T-helper 17 cell (primary cell): ENCODE results near the gene PKN2. TPM values are rescaled to one million over a fixed set of nuclear protein-coding genes. Genes with fewer than 3 reads are reported as not detected.
A peak's percentile ranks its signal among the peaks of the same experiment; 100 is the strongest.

ENCODE experiments used
- ATAC-seq: fragments of 150-1000 bp; cut with Tn5 transposase; 2 replicates; pipeline ENCODE4 v1.10.0; 2021; ENCODE audit warnings: mild to moderate bottlenecking, moderate library complexity
- DNase-seq, 3 donors: peaks; one replicate each; pipeline versions ENCODE4 v3.0.0 to v3.0.0-alpha.2; 2020 to 2021
- H3K9me3 ChIP-seq: one replicate; pipeline ENCODE4 v1.7.0; 2013; ENCODE audit warnings: low read length, mild to moderate bottlenecking; ENCODE audit not compliant: control insufficient read depth, poor library complexity, severe bottlenecking
- H3K27ac Mint-ChIP-seq: one replicate; pipeline ENCODE4 v1.8.0; 2022; ENCODE audit warnings: mild to moderate bottlenecking, moderate library complexity, mixed read lengths
- H3K27me3 Mint-ChIP-seq: one replicate; pipeline ENCODE4 v1.8.0; 2022; ENCODE audit warnings: mixed read lengths
- H3K36me3 Mint-ChIP-seq: one replicate; pipeline ENCODE4 v1.8.0; 2022; ENCODE audit warnings: low read depth, mixed read lengths
- H3K4me1 Mint-ChIP-seq: one replicate; pipeline ENCODE4 v1.8.0; 2022; ENCODE audit warnings: mild to moderate bottlenecking, mixed read lengths
- H3K4me3 Mint-ChIP-seq: one replicate; pipeline ENCODE4 v1.8.0; 2022; ENCODE audit warnings: mild to moderate bottlenecking, moderate library complexity, mixed read lengths
- total RNA-seq, 4 donors: library from RNA in 2 of 4; stranded (reverse) in 2 of 4; gene quantifications; one replicate each; pipeline ENCODE4 v1.2.3 and lab custom pipeline; 2022 to 2026

PKN2 gene
- total RNA-seq, 2 donors from 2014 or later, result 35.0 to 42.6 TPM

GRCh38 chr1:88729297-88729696 is 45.2 kb downstream of the PKN2 start:
- no peak for ATAC-seq
- H3K4me1 Mint-ChIP-seq, result peaks cover 33% of the 10 kb centered on the region
- no peak for DNase-seq
- no peaks in the 10 kb centered on the region for H3K27me3 Mint-ChIP-seq
- H3K9me3 ChIP-seq, result no peaks in the 10 kb centered on the region
- no peak overlapping the region for H3K4me3 Mint-ChIP-seq
- H3K36me3 Mint-ChIP-seq, result no peaks in the 10 kb centered on the region
- H3K27ac Mint-ChIP-seq, result no peak overlapping the region

GRCh38 chr1:88730132-88730675 is 46.1 kb downstream of the PKN2 start:
- ATAC-seq (no peak), DNase-seq (no peak)
- no peaks in the 10 kb centered on the region for H3K9me3 ChIP-seq
- no peaks in the 10 kb centered on the region for H3K36me3 Mint-ChIP-seq
- H3K4me3 Mint-ChIP-seq, result no peak overlapping the region
- no peak overlapping the region for H3K27ac Mint-ChIP-seq
- H3K4me1 Mint-ChIP-seq, result peaks cover 29% of the 10 kb centered on the region
- H3K27me3 Mint-ChIP-seq, result no peaks in the 10 kb centered on the region

- H3K36me3 Mint-ChIP-seq, result no peaks in the 10 kb centered on the region
- no peak for ATAC-seq
- H3K9me3 ChIP-seq, result no peaks in the 10 kb centered on the region
- H3K4me3 Mint-ChIP-seq, result no peak overlapping the region
- H3K4me1 Mint-ChIP-seq, result peaks cover 26% of the 10 kb centered on the region
- DNase-seq, result no peak
- no peak overlapping the region for H3K27ac Mint-ChIP-seq
- H3K27me3 Mint-ChIP-seq, result no peaks in the 10 kb centered on the region
Measured at GRCh38 chr1:88730995-88731394, 46.9 kb downstream of the PKN2 start.

DNA sequence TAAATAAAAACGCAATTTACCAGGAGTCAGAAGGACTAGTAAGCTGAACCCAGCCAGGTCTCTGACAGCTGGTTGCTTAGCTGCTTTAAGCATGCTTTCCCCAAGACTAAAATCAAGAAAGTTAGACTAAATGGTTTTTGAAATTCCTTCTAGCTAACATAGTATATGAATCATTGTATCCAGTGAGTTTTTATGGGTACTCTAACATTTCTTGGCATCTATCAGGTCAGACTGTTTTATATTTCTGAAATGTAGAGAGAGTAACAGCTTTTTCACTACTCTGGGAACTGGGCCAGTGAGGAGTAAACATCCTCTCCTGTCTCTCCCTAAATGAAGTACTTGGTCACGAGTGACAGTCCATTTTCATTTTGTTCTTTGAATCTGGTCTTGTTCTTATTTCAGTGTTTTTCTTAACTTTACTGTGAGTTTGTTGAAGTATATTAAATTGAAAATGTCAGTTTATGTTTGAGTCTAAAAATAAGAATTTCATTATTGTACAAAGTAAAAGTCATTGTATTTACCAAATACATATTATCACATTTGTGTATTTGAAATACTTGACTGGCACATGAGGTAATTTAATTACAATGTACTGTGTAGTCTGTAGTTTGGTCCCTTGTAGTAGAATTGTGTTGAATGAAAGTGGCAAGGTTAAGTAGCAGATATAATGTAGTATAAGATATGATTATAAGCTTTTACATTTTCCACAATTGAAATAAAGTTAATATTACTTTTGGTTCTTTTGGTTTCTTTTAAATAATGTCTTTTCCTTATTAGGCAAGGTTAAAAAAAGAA is 47.6 kb downstream of the PKN2 start:
- Mint-ChIP-seq H3K36me3 (no peaks in the 10 kb centered on the region), H3K27me3 (no peaks in the 10 kb centered on the region), H3K27ac (no peak overlapping the region), H3K4me3 (no peak overlapping the region), H3K4me1 (peaks cover 20% of the 10 kb centered on the region)
- no peaks in the 10 kb centered on the region for H3K9me3 ChIP-seq
- DNase-seq (no peak), ATAC-seq (no peak)

- Mint-ChIP-seq H3K4me1 (peaks cover 18% of the 10 kb centered on the region), H3K36me3 (no peaks in the 10 kb centered on the region), H3K4me3 (no peak overlapping the region), H3K27me3 (no peaks in the 10 kb centered on the region), H3K27ac (no peak overlapping the region)
- ATAC-seq (no peak), DNase-seq (no peak)
- H3K9me3 ChIP-seq, result no peaks in the 10 kb centered on the region
Measured at GRCh38 chr1:88735382-88735781, 51.3 kb downstream of the PKN2 start.

- peaks cover 18% of the 10 kb centered on the region for H3K4me1 Mint-ChIP-seq
- no peak overlapping the region for H3K27ac Mint-ChIP-seq
- ATAC-seq (no peak), DNase-seq (no peak)
- H3K27me3 Mint-ChIP-seq, result no peaks in the 10 kb centered on the region
- H3K9me3 ChIP-seq, result no peaks in the 10 kb centered on the region
- peaks cover 2% of the 10 kb centered on the region for H3K36me3 Mint-ChIP-seq
- no peak overlapping the region for H3K4me3 Mint-ChIP-seq
Measured at GRCh38 chr1:88735909-88736308, 51.8 kb downstream of the PKN2 start.

DNA sequence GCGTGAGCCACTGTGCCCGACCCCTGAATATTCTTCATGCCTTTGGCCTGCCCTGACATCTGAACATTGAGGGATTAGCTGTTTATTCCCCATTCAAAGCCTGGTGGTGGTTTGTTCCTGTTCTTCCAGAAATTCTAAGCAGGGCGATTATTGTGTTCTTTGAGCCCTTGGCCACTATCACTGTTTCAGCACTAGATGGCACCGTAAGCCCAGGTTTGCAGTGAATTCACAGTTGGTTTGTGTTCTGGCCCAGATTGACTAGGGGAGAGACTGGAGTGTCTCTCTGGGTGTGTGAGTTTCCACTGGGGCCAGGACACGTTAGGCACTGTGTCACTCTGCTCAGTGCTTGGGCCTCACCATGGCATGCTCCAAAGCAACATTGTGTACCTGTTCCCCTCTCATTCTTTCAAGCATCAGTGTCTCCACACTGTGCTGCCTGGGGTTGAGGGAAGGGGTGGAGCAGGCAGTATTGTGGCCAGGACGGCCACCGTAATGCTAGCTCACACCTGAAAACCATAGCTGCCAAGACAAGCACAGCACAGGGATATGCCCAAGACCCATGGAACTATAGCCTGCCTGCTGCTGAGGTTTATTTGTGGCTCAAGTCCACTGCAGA is 52.7 kb downstream of the PKN2 start:
- H3K36me3 Mint-ChIP-seq, result peaks cover 2% of the 10 kb centered on the region
- ATAC-seq, result peak; percentile 51
- no peaks in the 10 kb centered on the region for H3K9me3 ChIP-seq
- no peaks in the 10 kb centered on the region for H3K27me3 Mint-ChIP-seq
- DNase-seq, result no peak
- peaks cover 13% of the 10 kb centered on the region for H3K4me1 Mint-ChIP-seq
- H3K27ac Mint-ChIP-seq, result peak overlapping the region; percentile 0
- no peak overlapping the region for H3K4me3 Mint-ChIP-seq

- Mint-ChIP-seq H3K36me3 (peaks cover 2% of the 10 kb centered on the region), H3K27ac (no peak overlapping the region), H3K27me3 (no peaks in the 10 kb centered on the region), H3K4me1 (peaks cover 13% of the 10 kb centered on the region), H3K4me3 (no peak overlapping the region)
- H3K9me3 ChIP-seq, result no peaks in the 10 kb centered on the region
- ATAC-seq, result no peak
- DNase-seq, result no peak
Measured at GRCh38 chr1:88737338-88737927, 53.4 kb downstream of the PKN2 start.

DNA sequence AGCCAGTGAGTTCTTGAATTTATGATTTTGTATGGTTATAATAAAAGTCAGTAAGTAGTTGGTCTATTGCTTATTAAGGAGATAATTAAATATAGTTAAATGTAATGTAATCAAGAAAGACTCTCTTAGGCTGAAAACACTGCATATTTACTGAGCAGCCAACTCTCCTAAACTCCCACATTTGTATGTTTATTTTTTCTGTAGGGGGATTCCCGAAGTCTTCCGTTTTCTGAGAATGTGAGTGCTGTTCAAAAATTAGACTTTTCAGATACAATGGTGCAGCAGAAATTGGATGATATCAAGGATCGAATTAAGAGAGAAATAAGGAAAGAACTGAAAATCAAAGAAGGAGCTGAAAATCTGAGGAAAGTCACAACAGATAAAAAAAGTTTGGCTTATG is 56.7 kb downstream of the PKN2 start:
- no peak overlapping the region for H3K27ac Mint-ChIP-seq
- H3K36me3 Mint-ChIP-seq, result peaks cover 2% of the 10 kb centered on the region

DNA sequence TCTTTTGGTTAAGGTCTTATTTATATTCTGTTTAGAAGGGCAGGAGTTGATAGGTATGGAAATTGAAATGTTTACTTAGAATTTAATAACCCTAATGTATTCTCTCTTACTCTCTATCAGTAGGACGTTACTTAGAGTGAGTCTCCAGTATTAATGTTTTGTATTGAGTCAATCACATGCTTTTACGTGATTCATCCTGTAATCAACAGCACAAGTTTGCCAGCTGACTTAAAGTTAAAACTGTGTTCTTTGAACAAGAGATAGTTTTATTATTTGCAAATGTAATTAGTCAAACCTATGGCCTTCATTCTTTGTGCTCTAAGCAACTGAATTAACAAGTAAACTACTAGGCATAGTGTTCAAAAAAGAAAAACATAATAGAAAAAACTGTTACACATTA is 57.3 kb downstream of the PKN2 start:
- Mint-ChIP-seq H3K36me3 (peaks cover 2% of the 10 kb centered on the region), H3K4me1 (peaks cover 13% of the 10 kb centered on the region), H3K27me3 (no peaks in the 10 kb centered on the region), H3K4me3 (no peak overlapping the region), H3K27ac (no peak overlapping the region)
- ATAC-seq, result no peak
- no peak for DNase-seq
- no peaks in the 10 kb centered on the region for H3K9me3 ChIP-seq

More for the DNA sequence above, 56.7 kb downstream of the PKN2 start:
- Mint-ChIP-seq H3K4me3 (no peak overlapping the region), H3K27me3 (no peaks in the 10 kb centered on the region), H3K4me1 (peaks cover 13% of the 10 kb centered on the region)
- no peak for ATAC-seq
- no peaks in the 10 kb centered on the region for H3K9me3 ChIP-seq
- no peak for DNase-seq

GRCh38 chr1:88742531-88742930 is 58.5 kb downstream of the PKN2 start:
- ATAC-seq (no peak), DNase-seq (no peak)
- Mint-ChIP-seq H3K27ac (no peak overlapping the region), H3K27me3 (no peaks in the 10 kb centered on the region), H3K36me3 (peaks cover 2% of the 10 kb centered on the region), H3K4me3 (no peak overlapping the region), H3K4me1 (peaks cover 13% of the 10 kb centered on the region)
- no peaks in the 10 kb centered on the region for H3K9me3 ChIP-seq

DNA sequence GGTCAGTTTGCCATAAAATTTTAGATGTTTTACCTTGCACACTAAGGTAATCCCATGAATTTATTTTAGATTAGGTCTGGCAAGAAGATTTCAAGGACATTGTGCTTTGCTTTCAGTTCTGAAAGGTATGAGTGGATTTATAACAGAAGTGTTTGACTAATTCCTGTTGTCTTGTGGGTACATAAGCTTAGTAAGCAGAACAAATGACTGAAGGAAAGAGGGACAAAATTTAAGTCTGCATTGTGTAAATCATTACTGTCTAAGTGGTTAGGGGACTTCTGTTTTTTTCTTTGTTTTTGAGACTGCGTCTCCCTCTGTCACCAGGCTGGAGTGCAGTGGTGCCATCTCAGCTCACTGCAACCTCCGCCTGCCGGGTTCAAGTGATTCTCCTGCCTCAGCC is 60.1 kb downstream of the PKN2 start:
- no peak for ATAC-seq
- Mint-ChIP-seq H3K36me3 (peaks cover 2% of the 10 kb centered on the region), H3K27ac (no peak overlapping the region)

DNA sequence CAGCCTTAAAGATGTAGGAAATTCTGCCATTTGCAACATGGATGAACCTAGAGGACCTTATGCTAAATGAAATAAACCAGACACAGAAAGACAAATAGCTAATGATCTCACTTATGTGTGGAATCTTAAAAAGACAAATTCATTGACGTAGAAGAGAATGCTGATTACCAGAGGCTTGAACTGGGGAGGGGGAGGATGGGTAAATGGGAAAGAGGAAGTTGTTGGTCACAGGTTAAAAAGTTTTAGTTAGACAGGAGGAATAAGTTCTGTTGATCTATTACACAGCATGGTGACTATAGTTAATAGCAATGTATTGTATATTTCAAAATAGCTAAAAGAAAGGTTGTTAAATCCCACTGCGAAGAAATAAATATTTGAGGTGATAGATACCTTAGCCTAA is 62.8 kb downstream of the PKN2 start:
- no peak for ATAC-seq
- no peak overlapping the region for H3K4me3 Mint-ChIP-seq
- no peak overlapping the region for H3K27ac Mint-ChIP-seq

More for the DNA sequence above, 60.1 kb downstream of the PKN2 start:
- H3K4me1 Mint-ChIP-seq, result peaks cover 2% of the 10 kb centered on the region
- no peaks in the 10 kb centered on the region for H3K27me3 Mint-ChIP-seq
- no peaks in the 10 kb centered on the region for H3K9me3 ChIP-seq
- no peak overlapping the region for H3K4me3 Mint-ChIP-seq
- DNase-seq, result no peak

More for the DNA sequence above, 62.8 kb downstream of the PKN2 start:
- Mint-ChIP-seq H3K36me3 (no peaks in the 10 kb centered on the region), H3K4me1 (peaks cover 10% of the 10 kb centered on the region), H3K27me3 (no peaks in the 10 kb centered on the region)
- H3K9me3 ChIP-seq, result no peaks in the 10 kb centered on the region
- DNase-seq, result no peak
